ENCODE data around the gene SCN10A. TPM values are rescaled to one million over a fixed set of nuclear protein-coding genes. Genes with fewer than 3 reads are reported as not detected.

Gene SCN10A
- total and polyA plus RNA-seq, 2 experiments from 2014 or later: not detected

- Histone ChIP-seq H3K4me3 (no peak overlapping the region), H3K27me3 (peaks cover 10% of the 10 kb centered on the region), H3K4me1 (ENCODE audit: low read depth) (no peaks in the 10 kb centered on the region), H3K9me3 (ENCODE audit: low read depth) (no peaks in the 10 kb centered on the region), H3K36me3 (no peaks in the 10 kb centered on the region), H3K27ac (no peak overlapping the region)
- no peak for TF ChIP-seq CTCF (IDR thresholded peaks at IDR 0.05; ENCODE audit: low read depth, low read length)
- no peak for DNase-seq (ENCODE audit: low read depth in 1 of 2, low spot score in 1 of 2)
Observed at GRCh38 chr3:38696034-38696433, 120.0 kb downstream of the SCN10A start.

GRCh38 chr3:38690185-38690584, 125.8 kb downstream of the SCN10A start:
- Histone ChIP-seq H3K4me1 (ENCODE audit: low read depth) (no peaks in the 10 kb centered on the region), H3K27me3 (peaks cover 5% of the 10 kb centered on the region), H3K4me3 (no peak overlapping the region), H3K9me3 (ENCODE audit: low read depth) (no peaks in the 10 kb centered on the region), H3K27ac (no peak overlapping the region), H3K36me3 (no peaks in the 10 kb centered on the region)
- DNase-seq (ENCODE audit: low read depth in 1 of 2, low spot score in 1 of 2): no peak
- no peak for TF ChIP-seq CTCF (IDR thresholded peaks at IDR 0.05; ENCODE audit: low read depth, low read length)

- Histone ChIP-seq H3K36me3 (no peaks in the 10 kb centered on the region), H3K4me3 (no peak overlapping the region), H3K27me3 (peaks cover 5% of the 10 kb centered on the region), H3K9me3 (ENCODE audit: low read depth) (no peaks in the 10 kb centered on the region), H3K27ac (no peak overlapping the region), H3K4me1 (ENCODE audit: low read depth) (no peaks in the 10 kb centered on the region)
- no peak for TF ChIP-seq CTCF (IDR thresholded peaks at IDR 0.05; ENCODE audit: low read depth, low read length)
- no peak for DNase-seq (ENCODE audit: low read depth in 1 of 2, low spot score in 1 of 2)
Observed at GRCh38 chr3:38689774-38690173, 126.2 kb downstream of the SCN10A start.

GRCh38 chr3:38689346-38689745, 126.7 kb downstream of the SCN10A start:
- DNase-seq (ENCODE audit: low read depth in 1 of 2, low spot score in 1 of 2): no peak
- TF ChIP-seq CTCF (IDR thresholded peaks at IDR 0.05; ENCODE audit: low read depth, low read length): no peak
- Histone ChIP-seq H3K9me3 (ENCODE audit: low read depth) (no peaks in the 10 kb centered on the region), H3K4me1 (ENCODE audit: low read depth) (no peaks in the 10 kb centered on the region), H3K36me3 (no peaks in the 10 kb centered on the region), H3K27me3 (peaks cover 4% of the 10 kb centered on the region), H3K4me3 (no peak overlapping the region), H3K27ac (no peak overlapping the region)

GRCh38 chr3:38687321-38687720, 128.7 kb downstream of the SCN10A start:
- Histone ChIP-seq H3K27ac (no peak overlapping the region), H3K36me3 (no peaks in the 10 kb centered on the region), H3K4me1 (ENCODE audit: low read depth) (no peaks in the 10 kb centered on the region), H3K4me3 (no peak overlapping the region), H3K27me3 (peaks cover 12% of the 10 kb centered on the region), H3K9me3 (ENCODE audit: low read depth) (no peaks in the 10 kb centered on the region)
- no peak for TF ChIP-seq CTCF (IDR thresholded peaks at IDR 0.05; ENCODE audit: low read depth, low read length)
- DNase-seq (ENCODE audit: low read depth in 1 of 2, low spot score in 1 of 2): no peak

GRCh38 chr3:38684546-38684945, 131.5 kb downstream of the SCN10A start:
- Histone ChIP-seq H3K27me3 (peaks cover 39% of the 10 kb centered on the region), H3K4me1 (ENCODE audit: low read depth) (no peaks in the 10 kb centered on the region), H3K36me3 (no peaks in the 10 kb centered on the region)

More at GRCh38 chr3:38684546-38684945, 131.5 kb downstream of the SCN10A start:
- no peak for TF ChIP-seq CTCF (IDR thresholded peaks at IDR 0.05; ENCODE audit: low read depth, low read length)
- DNase-seq (ENCODE audit: low read depth in 1 of 2, low spot score in 1 of 2): no peak
- Histone ChIP-seq H3K9me3 (ENCODE audit: low read depth) (no peaks in the 10 kb centered on the region), H3K4me3 (no peak overlapping the region), H3K27ac (no peak overlapping the region)
